ENCODE results near the gene FOXO4. TPM values are rescaled to one million over a fixed set of nuclear protein-coding genes. Genes with fewer than 3 reads are reported as not detected.

The FOXO4 gene
- total and polyA plus RNA-seq, 8 donors: 7.5 to 20.0 (median 12.5) TPM

DNA sequence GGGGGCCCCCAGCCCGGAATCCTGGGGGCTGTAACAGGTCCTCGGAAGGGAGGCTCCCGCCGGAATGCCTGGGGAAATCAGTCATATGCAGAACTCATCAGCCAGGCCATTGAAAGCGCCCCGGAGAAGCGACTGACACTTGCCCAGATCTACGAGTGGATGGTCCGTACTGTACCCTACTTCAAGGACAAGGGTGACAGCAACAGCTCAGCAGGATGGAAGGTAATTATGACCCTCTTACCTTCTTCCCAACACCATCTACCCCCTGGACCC lies 1.0 kb downstream of the FOXO4 start:
- no peak for FAIRE-seq
- H3K4me3 ChIP-seq: peak overlapping the region; percentile 21 to 50 (median 45)
- ATAC-seq: peak in 1 of 4 donors; percentile 3

DNA sequence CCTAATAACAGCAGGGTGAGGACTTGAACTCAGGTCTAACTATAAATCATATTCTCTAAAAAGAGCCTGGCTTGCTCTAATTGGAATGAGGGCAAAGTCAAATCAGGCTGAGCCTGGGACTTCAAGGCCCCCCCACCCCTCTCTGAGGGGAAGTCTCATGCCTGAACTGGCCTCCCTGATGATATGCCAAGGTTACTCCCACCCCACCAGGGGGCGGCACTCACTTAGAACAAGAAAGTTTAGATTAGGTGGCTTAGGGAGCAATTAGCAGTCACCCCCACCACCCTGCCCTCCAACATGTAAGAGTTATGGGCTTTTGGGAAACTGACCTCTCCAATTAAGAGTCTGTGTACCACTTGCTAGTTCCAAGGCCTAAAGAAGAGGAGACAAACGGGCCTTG lies 2.7 kb downstream of the FOXO4 start:
- peak in 1 of 4 donors; percentile 33 for ATAC-seq
- intact Hi-C loops (cut with DNase I): no loop called here

More for the DNA sequence above, 1.0 kb downstream of the FOXO4 start:
- Histone ChIP-seq H3K9me3 (no peaks in the 10 kb centered on the region), H3K27ac (no peak overlapping the region), H3K4me1 (no peaks in the 10 kb centered on the region), H3K27me3 (peaks cover 0 to 1% (median 0%) of the 10 kb centered on the region in 4 donors), H3K36me3 (no peaks in the 10 kb centered on the region)
- TF ChIP-seq CTCF (IDR thresholded peaks at IDR 0.05): no peak
- DNase-seq: no peak
- WGBS, 2 donors: 1 to 29% methylated on average over 9 of the region's 9 CpGs
- intact Hi-C loops (cut with DNase I): no loop called here

DNA sequence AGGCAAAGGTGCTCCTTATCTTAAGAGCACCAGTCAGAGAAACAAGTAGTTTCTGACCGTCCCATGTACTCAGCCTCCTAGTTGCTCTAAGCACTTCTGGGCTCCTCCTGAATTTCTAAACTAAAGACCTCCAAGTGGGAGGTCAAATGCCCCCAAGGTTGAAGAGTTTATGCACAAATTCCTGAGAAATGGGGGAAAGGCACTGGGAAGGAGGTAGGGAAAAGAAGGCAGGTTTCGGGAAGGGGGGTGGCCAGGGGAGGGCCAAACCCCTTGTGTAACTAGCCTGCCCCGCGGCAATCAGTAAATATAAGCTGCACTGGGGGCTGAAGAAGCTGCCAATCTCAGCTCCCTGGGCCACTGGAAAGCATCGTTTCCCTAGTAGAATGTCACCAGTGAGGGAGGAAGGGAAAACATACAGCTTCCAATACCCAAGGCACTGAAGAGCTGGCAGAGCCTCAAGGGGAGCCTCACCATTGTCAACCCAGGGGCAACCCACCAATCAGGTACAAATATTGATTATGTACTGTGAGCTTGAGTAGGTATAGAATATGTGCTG lies 3.4 kb downstream of the FOXO4 start:
- no peaks in the 10 kb centered on the region for H3K4me1 ChIP-seq
- H3K9me3 ChIP-seq: no peaks in the 10 kb centered on the region
- H3K27me3 ChIP-seq: peaks cover 0 to 3% (median 0%) of the 10 kb centered on the region in 4 donors
- ATAC-seq (no peak), DNase-seq (no peak), FAIRE-seq (no peak)
- no peaks in the 10 kb centered on the region for H3K36me3 ChIP-seq
- no peak overlapping the region for H3K4me3 ChIP-seq
- intact Hi-C loops (cut with DNase I): no loop called here
- 44 to 56% methylated on average over 5 of the region's 5 CpGs for WGBS, 2 donors
- TF ChIP-seq CTCF (IDR thresholded peaks at IDR 0.05): no peak
- H3K27ac ChIP-seq: no peak overlapping the region

More for the DNA sequence above, 2.7 kb downstream of the FOXO4 start:
- H3K36me3 ChIP-seq: no peaks in the 10 kb centered on the region
- H3K27me3 ChIP-seq: peaks cover 0 to 3% (median 0%) of the 10 kb centered on the region in 4 donors
- TF ChIP-seq CTCF (IDR thresholded peaks at IDR 0.05): peak in 2 of 4 donors; percentile 13 to 16
- H3K9me3 ChIP-seq: no peaks in the 10 kb centered on the region
- peak in 3 of 6 donors; percentile 19 to 33 (median 25) for DNase-seq
- 20 to 24% methylated on average over 2 of the region's 2 CpGs for WGBS, 2 donors
- no peak for FAIRE-seq
- H3K4me3 ChIP-seq: no peak overlapping the region
- no peaks in the 10 kb centered on the region for H3K4me1 ChIP-seq
- H3K27ac ChIP-seq: no peak overlapping the region

- no peak for FAIRE-seq
- peaks cover 0 to 3% (median 0%) of the 10 kb centered on the region in 4 donors for H3K27me3 ChIP-seq
Observed at GRCh38 chrX:71099736-71100135, 4.1 kb downstream of the FOXO4 start.

More at GRCh38 chrX:71099736-71100135, 4.1 kb downstream of the FOXO4 start:
- H3K36me3 ChIP-seq: no peaks in the 10 kb centered on the region
- no peak overlapping the region for H3K27ac ChIP-seq
- 58 to 91% methylated on average over 4 of the region's 4 CpGs for WGBS, 2 donors
- H3K9me3 ChIP-seq: no peaks in the 10 kb centered on the region
- H3K4me3 ChIP-seq: no peak overlapping the region
- ATAC-seq (no peak), DNase-seq (no peak)
- TF ChIP-seq CTCF (IDR thresholded peaks at IDR 0.05): no peak
- H3K4me1 ChIP-seq: no peaks in the 10 kb centered on the region
- intact Hi-C loops (cut with DNase I): no loop called here
